Activated CD8-positive, alpha-beta memory T cell treated with anti-CD3 and anti-CD28 coated beads for 1 hour (primary cell): ENCODE results near the gene MMP27.
"Not testable (repeated sequence)": the region's sequence is repeated elsewhere in the genome, so short reads cannot be mapped to it uniquely, and the experiment has no call there.

Experiments
- DNase-seq, 2 donors: peaks; one replicate each; pipeline ENCODE4 v3.0.0-alpha.2; 2020; ENCODE audit warnings: low read depth in 1 of 2; ENCODE audit errors: extremely low read depth in 1 of 2

MMP27 gene

GRCh38 chr11:102705626-102706025 is at the start of gene MMP27:
Gene MMP27, minus strand, starts transcription at chr11:102705769. Its CDS starts 55 bp downstream, at chr11:102705714.
- DNase-seq, result no peak

GRCh38 chr11:102753267-102753666 is 47.7 kb upstream of the MMP27 start:
- no peak for DNase-seq

GRCh38 chr11:102751673-102752072 is 46.1 kb upstream of the MMP27 start:
- DNase-seq, result no peak

- no peak for DNase-seq
Measured at GRCh38 chr11:102749101-102749722, 43.6 kb upstream of the MMP27 start.

- not testable (repeated sequence) for DNase-seq
Measured at GRCh38 chr11:102746746-102747578, 41.4 kb upstream of the MMP27 start.

GRCh38 chr11:102734650-102735049 is 29.1 kb upstream of the MMP27 start:
- DNase-seq, result no peak

GRCh38 chr11:102733232-102733875 is 27.8 kb upstream of the MMP27 start:
- peak in 1 of 2 donors; percentile 2 for DNase-seq

- DNase-seq, result not testable (repeated sequence)
Measured at GRCh38 chr11:102730944-102731343, 25.4 kb upstream of the MMP27 start.

GRCh38 chr11:102729849-102730815 is 24.6 kb upstream of the MMP27 start:
- DNase-seq, result no peak

- no peak for DNase-seq
Measured at GRCh38 chr11:102727890-102728289, 22.3 kb upstream of the MMP27 start.

- DNase-seq, result no peak
Measured at GRCh38 chr11:102724904-102725500, 19.4 kb upstream of the MMP27 start, which contains the start of gene MMP8. Gene MMP8, minus strand, starts transcription at chr11:102724954. Its CDS starts 99 bp downstream, at chr11:102724855.

- no peak for DNase-seq
Measured at GRCh38 chr11:102722821-102723220, 17.3 kb upstream of the MMP27 start.

- no peak for DNase-seq
Measured at GRCh38 chr11:102719620-102720277, 14.2 kb upstream of the MMP27 start.

- DNase-seq, result no peak
Measured at GRCh38 chr11:102717280-102717679, 11.7 kb upstream of the MMP27 start.

GRCh38 chr11:102716527-102716926 is 11.0 kb upstream of the MMP27 start:
- DNase-seq, result no peak

- no peak for DNase-seq
Measured at GRCh38 chr11:102712137-102712536, 6.6 kb upstream of the MMP27 start.

- DNase-seq, result no peak
Measured at GRCh38 chr11:102709201-102709945, 3.8 kb upstream of the MMP27 start.

- no peak for DNase-seq
Measured at GRCh38 chr11:102708654-102709053, 3.1 kb upstream of the MMP27 start.

- no peak for DNase-seq
Measured at GRCh38 chr11:102704841-102705240, 728 bp downstream of the MMP27 start.
